ENCODE data around the gene ARHGDIA. TPM values are rescaled to one million over a fixed set of nuclear protein-coding genes. Genes with fewer than 3 reads are reported as not detected.

The ARHGDIA gene
- total and polyA plus RNA-seq, 8 donors = 99.5 to 225 (median 160) TPM

DNA sequence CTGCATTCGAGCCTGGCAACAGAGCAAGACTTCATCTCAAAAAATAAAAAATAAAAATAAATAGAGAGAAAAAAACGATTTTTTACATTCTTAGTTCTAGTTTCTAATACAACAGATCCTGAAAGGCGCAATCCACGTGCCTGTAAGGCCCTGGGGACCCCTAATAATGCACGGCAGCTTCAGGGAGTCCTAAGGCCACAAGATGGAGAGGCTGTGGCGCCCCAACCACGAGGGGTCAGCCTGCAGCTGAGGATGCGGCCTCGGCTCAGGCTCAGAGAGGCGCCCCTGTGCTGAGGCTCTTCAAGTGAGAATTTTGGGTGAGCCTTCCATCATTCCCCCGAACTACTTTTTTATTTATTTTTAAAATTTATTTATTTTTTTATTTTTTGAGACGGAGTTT lies 21.7 kb downstream of the ARHGDIA start:
- no peak overlapping the region for H3K27ac ChIP-seq
- no peaks in the 10 kb centered on the region for H3K27me3 ChIP-seq
- peaks cover 0 to 2% (median 0%) of the 10 kb centered on the region in 3 donors for H3K4me1 ChIP-seq
- no peak for FAIRE-seq
- TF ChIP-seq, protein P1, sequence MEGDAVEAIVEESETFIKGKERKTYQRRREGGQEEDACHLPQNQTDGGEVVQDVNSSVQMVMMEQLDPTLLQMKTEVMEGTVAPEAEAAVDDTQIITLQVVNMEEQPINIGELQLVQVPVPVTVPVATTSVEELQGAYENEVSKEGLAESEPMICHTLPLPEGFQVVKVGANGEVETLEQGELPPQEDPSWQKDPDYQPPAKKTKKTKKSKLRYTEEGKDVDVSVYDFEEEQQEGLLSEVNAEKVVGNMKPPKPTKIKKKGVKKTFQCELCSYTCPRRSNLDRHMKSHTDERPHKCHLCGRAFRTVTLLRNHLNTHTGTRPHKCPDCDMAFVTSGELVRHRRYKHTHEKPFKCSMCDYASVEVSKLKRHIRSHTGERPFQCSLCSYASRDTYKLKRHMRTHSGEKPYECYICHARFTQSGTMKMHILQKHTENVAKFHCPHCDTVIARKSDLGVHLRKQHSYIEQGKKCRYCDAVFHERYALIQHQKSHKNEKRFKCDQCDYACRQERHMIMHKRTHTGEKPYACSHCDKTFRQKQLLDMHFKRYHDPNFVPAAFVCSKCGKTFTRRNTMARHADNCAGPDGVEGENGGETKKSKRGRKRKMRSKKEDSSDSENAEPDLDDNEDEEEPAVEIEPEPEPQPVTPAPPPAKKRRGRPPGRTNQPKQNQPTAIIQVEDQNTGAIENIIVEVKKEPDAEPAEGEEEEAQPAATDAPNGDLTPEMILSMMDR (IDR thresholded peaks at IDR 0.05) = no peak
- 87 to 89% methylated on average over 12 of the region's 12 CpGs for WGBS, 2 donors
- intact Hi-C loops (cut with DNase I) = no loop called here
- no peaks in the 10 kb centered on the region for H3K9me3 ChIP-seq
- H3K36me3 ChIP-seq = peaks cover 18 to 97% (median 78%) of the 10 kb centered on the region in 3 donors
- no peak for DNase-seq
- ATAC-seq = no peak
- H3K4me3 ChIP-seq = no peak overlapping the region

DNA sequence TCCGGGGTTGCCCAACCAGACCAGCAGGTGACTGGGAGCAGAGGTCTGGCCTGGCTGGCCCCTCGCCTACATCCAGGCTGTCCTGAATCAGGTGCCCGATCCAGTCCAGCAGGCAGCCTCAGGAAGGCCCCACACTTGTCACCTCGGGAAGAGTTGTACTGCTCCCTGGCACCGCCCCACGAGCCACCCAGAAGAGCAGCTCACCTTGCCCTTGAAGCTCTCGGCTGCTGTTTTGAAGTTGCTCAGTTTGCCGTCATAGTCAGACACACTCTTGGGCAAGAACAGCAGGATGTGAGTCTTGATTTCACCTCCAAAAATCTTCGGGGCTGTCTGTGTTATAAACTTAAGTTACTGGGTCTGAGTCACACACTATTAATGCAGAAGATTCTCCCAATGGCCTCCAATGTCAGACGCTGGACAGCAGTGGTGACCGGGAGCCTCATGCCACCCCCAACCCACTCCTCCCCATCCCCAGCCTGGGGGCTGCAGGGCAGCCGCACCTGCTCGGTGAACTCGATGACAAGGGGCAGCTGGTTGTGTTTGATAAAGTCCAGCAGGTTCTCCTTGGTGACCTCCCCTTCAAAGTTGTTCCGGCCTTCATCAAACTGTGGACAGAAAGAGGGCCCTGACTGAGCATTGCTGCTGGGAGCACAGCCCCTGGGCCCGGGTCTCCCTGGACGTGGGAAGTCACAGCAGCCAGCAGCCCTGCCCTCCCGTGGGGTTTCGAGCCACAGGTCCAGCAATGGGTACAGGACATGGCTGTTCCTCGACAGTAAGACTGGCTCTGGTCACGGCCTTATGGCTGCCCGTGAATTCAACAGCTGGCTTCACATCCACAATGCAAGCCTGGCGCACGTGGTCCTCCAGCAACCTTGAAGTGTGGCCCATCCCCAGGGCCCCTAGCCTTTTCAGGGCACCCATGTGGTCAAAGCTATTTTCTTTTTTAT lies 24.1 kb downstream of the ARHGDIA start:
- peak in 2 of 4 donors; percentile 1 to 15 for ATAC-seq
- intact Hi-C loops (cut with DNase I) = no loop called here

DNA sequence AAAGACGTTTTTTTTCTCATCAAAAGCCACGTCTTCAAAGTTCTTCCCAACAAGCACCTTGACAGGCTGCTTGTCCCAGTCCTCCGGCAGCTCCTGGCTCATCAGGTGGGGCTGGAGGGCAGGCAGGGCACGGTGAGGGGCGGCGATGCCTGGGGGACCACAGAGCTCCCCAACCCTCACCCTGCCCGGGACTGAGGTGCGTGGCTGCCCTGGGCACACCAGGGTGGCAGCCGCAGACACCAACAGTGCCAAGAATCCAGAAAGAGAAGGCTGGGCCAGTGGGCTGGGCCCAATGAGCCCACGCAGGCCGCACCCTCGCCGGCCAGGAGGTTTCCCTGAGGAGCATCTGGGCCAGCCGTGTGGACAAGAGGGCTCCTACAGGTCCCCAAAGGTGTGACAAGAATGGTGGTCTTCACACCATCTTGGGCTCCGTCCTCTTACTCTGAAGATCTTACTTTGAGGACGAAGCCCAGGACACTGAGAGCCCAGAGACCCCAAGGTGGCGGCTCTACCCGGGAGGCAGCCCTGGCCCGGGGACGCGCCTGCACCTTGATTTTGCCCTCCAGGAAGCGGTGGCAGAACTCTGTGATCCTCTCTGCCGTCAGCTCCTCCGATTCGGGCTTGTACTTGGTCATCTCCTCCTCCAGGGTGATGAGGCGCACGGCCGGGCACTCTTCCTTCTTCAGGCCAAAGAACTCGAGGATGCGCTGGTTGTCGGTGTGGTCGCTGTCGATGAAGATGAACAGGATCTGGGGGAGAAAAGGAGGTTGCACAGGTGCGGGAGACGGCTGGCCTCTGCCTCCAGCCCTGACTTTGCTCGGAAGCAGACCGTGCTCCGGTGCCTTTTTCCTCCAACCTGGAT lies 25.0 kb downstream of the ARHGDIA start:
- FAIRE-seq (no peak), DNase-seq (peak in 1 of 6 donors; percentile 66), ATAC-seq (no peak)
- H3K9me3 ChIP-seq = no peaks in the 10 kb centered on the region
- no peak overlapping the region for H3K27ac ChIP-seq
- WGBS, 2 donors = 86 to 88% methylated on average over 33 to 38 of the region's 38 CpGs
- no peak overlapping the region for H3K4me3 ChIP-seq
- TF ChIP-seq, protein P1 (IDR thresholded peaks at IDR 0.05) = no peak
- no peaks in the 10 kb centered on the region for H3K27me3 ChIP-seq
- peaks cover 18 to 77% (median 64%) of the 10 kb centered on the region in 3 donors for H3K36me3 ChIP-seq
- H3K4me1 ChIP-seq = peaks cover 0 to 15% (median 0%) of the 10 kb centered on the region in 3 donors
- intact Hi-C loops (cut with DNase I) = no loop called here

More for the DNA sequence above, 24.1 kb downstream of the ARHGDIA start:
- H3K4me3 ChIP-seq = no peak overlapping the region
- DNase-seq = peak in 1 of 6 donors; percentile 69
- peaks cover 0 to 15% (median 0%) of the 10 kb centered on the region in 3 donors for H3K4me1 ChIP-seq
- H3K36me3 ChIP-seq = peaks cover 18 to 86% (median 73%) of the 10 kb centered on the region in 3 donors
- no peak overlapping the region for H3K27ac ChIP-seq
- H3K27me3 ChIP-seq = no peaks in the 10 kb centered on the region
- FAIRE-seq = no peak
- TF ChIP-seq, protein P1 (IDR thresholded peaks at IDR 0.05) = no peak
- no peaks in the 10 kb centered on the region for H3K9me3 ChIP-seq
- WGBS, 2 donors = 59 to 61% methylated on average over 24 of the region's 24 CpGs

DNA sequence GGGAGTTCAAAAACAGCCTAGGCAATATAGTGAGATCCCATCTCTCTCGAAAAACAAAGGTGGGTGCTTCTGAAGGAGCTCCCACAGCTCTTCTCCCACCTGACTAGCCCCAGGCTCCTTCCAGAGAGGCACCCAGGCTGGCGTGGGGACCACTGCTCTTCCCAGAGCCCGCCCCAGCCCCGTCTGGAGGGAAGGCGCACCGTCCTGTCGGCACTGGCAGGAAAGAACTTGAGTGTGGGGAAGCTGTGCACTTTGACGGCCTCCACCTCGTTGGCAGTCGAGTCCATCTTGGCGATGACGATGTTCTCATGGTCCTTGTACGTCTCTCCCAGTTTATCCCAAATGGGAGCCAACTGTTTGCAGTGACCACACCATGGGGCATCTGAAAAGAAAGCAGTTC lies 25.8 kb downstream of the ARHGDIA start:
- H3K4me1 ChIP-seq = peaks cover 0 to 15% (median 0%) of the 10 kb centered on the region in 3 donors
- H3K4me3 ChIP-seq = no peak overlapping the region
- ATAC-seq = no peak
- H3K36me3 ChIP-seq = peaks cover 18 to 71% (median 62%) of the 10 kb centered on the region in 3 donors
- H3K9me3 ChIP-seq = no peaks in the 10 kb centered on the region
- 84 to 89% methylated on average over 13 of the region's 13 CpGs for WGBS, 2 donors
- no peak overlapping the region for H3K27ac ChIP-seq
- intact Hi-C loops (cut with DNase I) = no loop called here
- FAIRE-seq = no peak
- H3K27me3 ChIP-seq = no peaks in the 10 kb centered on the region
- TF ChIP-seq, protein P1 (IDR thresholded peaks at IDR 0.05) = no peak
- no peak for DNase-seq
